H1 (cell line): ENCODE measurements around the gene MOG. TPM values are rescaled to one million over a fixed set of nuclear protein-coding genes. Genes with fewer than 3 reads are reported as not detected.

Experiments
- CTCF ChIA-PET: fragments of 300-600 bp; sonication (Branson Sonifier 250); formaldehyde crosslinking; loops from one replicate; lab custom pipeline; 2021; ENCODE audit not compliant: partially characterized antibody; lab: Charles Lee
- POLR2A ChIA-PET: fragments of 300-600 bp; sonication (Branson Sonifier 250); formaldehyde crosslinking; loops from one replicate; lab custom pipeline; 2021; ENCODE audit warnings: inconsistent platforms; ENCODE audit not compliant: partially characterized antibody; lab: Charles Lee
- DNase-seq, 2 experiments: peaks; one replicate each; pipeline versions ENCODE4 v3.0.0 to v3.0.0-alpha.2; 2010 to 2022; ENCODE audit warnings: low spot score in 2 of 2, low read depth in 1 of 2, mixed read lengths in 1 of 2
- FAIRE-seq: peaks from 2 replicates; lab custom pipeline; 2011; peaks lifted over from hg19 to GRCh38; lab: Jason Lieb, UNC
- H2AFZ ChIP-seq: 2 replicates; pipeline ENCODE4 v1.8.1; 2012; ENCODE audit warnings: low read length, inconsistent platforms
- H2AK5ac ChIP-seq: 2 replicates; pipeline ENCODE4 v1.6.1; 2013; ENCODE audit warnings: low read depth, low read length
- H2BK120ac ChIP-seq: replicated peaks from 2 replicates; pipeline ENCODE3; 2013; ENCODE audit warnings: low read depth, low read length, inconsistent platforms
- H2BK12ac ChIP-seq: 2 replicates; pipeline ENCODE4 v1.6.1; 2013; ENCODE audit warnings: low read depth, low read length
- H2BK15ac ChIP-seq: 2 replicates; pipeline ENCODE4 v1.6.1; 2013; ENCODE audit warnings: low read length
- H2BK20ac ChIP-seq: 2 replicates; pipeline ENCODE4 v1.6.1; 2013; ENCODE audit warnings: low read length
- H2BK5ac ChIP-seq: 2 replicates; pipeline ENCODE4 v1.6.1; 2013; ENCODE audit warnings: low read depth, low read length
- H3K14ac ChIP-seq: 2 replicates; pipeline ENCODE4 v1.6.1; 2013; ENCODE audit warnings: inconsistent platforms; ENCODE audit not compliant: insufficient read length
- H3K18ac ChIP-seq: 2 replicates; pipeline ENCODE4 v1.6.1; 2013; ENCODE audit warnings: low read length; ENCODE audit errors: extremely low read depth
- H3K23ac ChIP-seq: 2 replicates; pipeline ENCODE4 v1.6.1; 2013; ENCODE audit warnings: inconsistent platforms; ENCODE audit not compliant: insufficient read length
- H3K23me2 ChIP-seq: 2 replicates; pipeline ENCODE4 v1.6.1; 2013; ENCODE audit warnings: low read depth, low read length
- H3K27ac ChIP-seq: 2 replicates; pipeline ENCODE4 v1.6.1; 2011; ENCODE audit warnings: low read depth, low read length, inconsistent platforms
- H3K27me3 ChIP-seq, 4 experiments: replicated peaks in 1 of 4; 1 replicate in 1 of 4; 2 replicates in 3 of 4; pipeline versions ENCODE4 v1.6.1 to v1.8.1; 2011 to 2013; ENCODE audit warnings: low read length in 3 of 4, mild to moderate bottlenecking in 3 of 4, inconsistent platforms in 2 of 4, mixed read lengths in 2 of 4, moderate library complexity in 1 of 4; ENCODE audit not compliant: control insufficient read depth in 3 of 4, insufficient read depth in 3 of 4; ENCODE audit errors: extremely low read depth in 1 of 4
- H3K36me3 ChIP-seq, 4 experiments: 2 replicates each; pipeline versions ENCODE4 v1.6.1 to v1.8.1; 2011 to 2013; ENCODE audit warnings: mild to moderate bottlenecking in 4 of 4, low read length in 3 of 4, moderate library complexity in 2 of 4, control low read depth in 1 of 4, inconsistent platforms in 1 of 4; ENCODE audit not compliant: insufficient read depth in 4 of 4, control insufficient read depth in 2 of 4
- H3K4ac ChIP-seq: replicated peaks from 2 replicates; pipeline ENCODE3; 2013; ENCODE audit warnings: low read length, low read depth, mixed read lengths, inconsistent platforms; ENCODE audit not compliant: insufficient read length
- H3K4me1 ChIP-seq, 4 experiments: replicated peaks in 1 of 4; 1 replicate in 1 of 4; 2 replicates in 3 of 4; pipeline versions ENCODE4 v1.6.1 to v1.8.1; 2011 to 2013; ENCODE audit warnings: low read length in 3 of 4, inconsistent platforms in 2 of 4, mixed read lengths in 1 of 4; ENCODE audit not compliant: insufficient read depth in 4 of 4, control insufficient read depth in 3 of 4
- H3K4me2 ChIP-seq, 2 experiments: 2 replicates each; pipeline versions ENCODE4 v1.6.1 to v1.8.1; 2011 to 2013; ENCODE audit warnings: low read depth in 2 of 2, low read length in 2 of 2, control low read depth in 1 of 2, inconsistent platforms in 1 of 2, mild to moderate bottlenecking in 1 of 2; ENCODE audit not compliant: insufficient read depth in 1 of 2
- H3K4me3 ChIP-seq, 4 experiments: fragments of 200-600, 300-600 bp in 1 of 4; sonication (generic), shearing (Covaris generic), sonication (Bioruptor Twin) in 1 of 4; 2 replicates each; pipeline versions ENCODE4 v1.5.1 to v1.8.1; 2011 to 2016; ENCODE audit warnings: low read length in 4 of 4, low read depth in 3 of 4, control low read depth in 2 of 4, inconsistent platforms in 2 of 4, mild to moderate bottlenecking in 2 of 4, mixed read lengths in 1 of 4, moderate library complexity in 1 of 4; ENCODE audit not compliant: insufficient read depth in 2 of 4; ENCODE audit errors: extremely low read depth in 1 of 4
- H3K56ac ChIP-seq: replicated peaks from 2 replicates; pipeline ENCODE3; 2013; ENCODE audit warnings: low read depth, mild to moderate bottlenecking, mixed read lengths, low read length, inconsistent platforms; ENCODE audit not compliant: insufficient read length
- H3K79me1 ChIP-seq: 2 replicates; pipeline ENCODE4 v1.6.1; 2013; ENCODE audit warnings: low read depth, low read length, control low read depth
- H3K79me2 ChIP-seq, 2 experiments: 2 replicates each; pipeline versions ENCODE4 v1.6.1 to v1.8.1; 2012 to 2013; ENCODE audit warnings: low read length in 2 of 2, mild to moderate bottlenecking in 2 of 2, inconsistent platforms in 1 of 2; ENCODE audit not compliant: insufficient read depth in 2 of 2, control insufficient read depth in 1 of 2
- H3K9ac ChIP-seq, 4 experiments: replicated peaks in 1 of 4; 1 replicate in 1 of 4; 2 replicates in 3 of 4; pipeline versions ENCODE4 v1.6.1 to v1.8.1; 2011 to 2013; ENCODE audit warnings: low read depth in 3 of 4, low read length in 3 of 4, control low read depth in 2 of 4, mild to moderate bottlenecking in 2 of 4, moderate library complexity in 2 of 4, inconsistent platforms in 1 of 4; ENCODE audit errors: extremely low read depth in 1 of 4
- H3K9me3 ChIP-seq, 2 experiments: 2 replicates each; pipeline versions ENCODE4 v1.6.1 to v1.8.1; 2012 to 2013; ENCODE audit warnings: mild to moderate bottlenecking in 2 of 2, moderate library complexity in 2 of 2, control low read depth in 1 of 2, inconsistent platforms in 1 of 2, low read depth in 1 of 2, low read length in 1 of 2, mixed read lengths in 1 of 2; ENCODE audit not compliant: insufficient read depth in 2 of 2
- H4K20me1 ChIP-seq, 2 experiments: replicated peaks in 1 of 2; 2 replicates each; pipeline versions ENCODE3 to v1.8.1; 2011 to 2013; ENCODE audit warnings: inconsistent platforms in 2 of 2, low read length in 2 of 2, mild to moderate bottlenecking in 1 of 2; ENCODE audit not compliant: insufficient read depth in 2 of 2, control insufficient read depth in 1 of 2
- H4K5ac ChIP-seq: 2 replicates; pipeline ENCODE4 v1.6.1; 2013; ENCODE audit warnings: low read length, low read depth, mixed read lengths, inconsistent platforms; ENCODE audit not compliant: insufficient read length
- H4K8ac ChIP-seq: 2 replicates; pipeline ENCODE4 v1.8.0; 2013; ENCODE audit warnings: mild to moderate bottlenecking, moderate library complexity, low read length, inconsistent platforms; ENCODE audit not compliant: insufficient read depth; ENCODE audit errors: extremely low read depth
- H4K91ac ChIP-seq: replicated peaks from 2 replicates; pipeline ENCODE3; 2013; ENCODE audit warnings: low read length, mixed read lengths, inconsistent platforms; ENCODE audit not compliant: insufficient read length
- SUZ12 ChIP-seq: fragments of 200-600 bp; sonication (generic); IDR thresholded peaks from 2 replicates; pipeline ENCODE4 v1.6.1; 2012; ENCODE audit warnings: mild to moderate bottlenecking, inconsistent platforms, low read length, moderate library complexity, mixed read lengths
- WGBS, 2 experiments: shearing (Covaris generic) in 1 of 2; methylation state at CpG; one replicate each; pipeline versions ENCODE4 v1.1.6 to v1.1.7; 2013 to 2015; ENCODE audit warnings: low lambda C conversion rate in 2 of 2, mixed read lengths in 2 of 2, inconsistent platforms in 1 of 2, low coverage in 1 of 2, missing lambda C conversion rate in 1 of 2; ENCODE audit not compliant: insufficient replicate concordance in 2 of 2, insufficient coverage in 1 of 2, insufficient read length in 1 of 2; ENCODE audit errors: extremely low coverage in 1 of 2, missing lambda C conversion rate in 1 of 2; 5-methylcytosine and 5-hydroxymethylcytosine counted together
- polyA plus RNA-seq, 7 experiments: library from polyadenylated mRNA; depleted of rRNA in 3 of 7; stranded (reverse) in 5 of 7; unstranded in 2 of 7; fragments of >200 nt in 5 of 7; fragments of 200-250 nt in 2 of 7; gene quantifications; 1 replicate in 5 of 7; 2 replicates in 1 of 7; 4 replicates in 1 of 7; pipeline versions ENCODE4 v1.2.1 to v1.2.3, GENCODE V29; 2011 to 2013; ENCODE audit warnings: missing spikeins in 2 of 7, mixed read lengths in 2 of 7
- total RNA-seq: library from RNA; stranded (reverse); fragmentation: NEBNext Ultra II Directional; extraction: Animal tissue kit (Norgen Biotek cat#: 25700); gene quantifications from 2 replicates; pipeline ENCODE4 v1.2.1, GENCODE V29; 2021

Gene MOG
- total and polyA plus RNA-seq, 2 of the 8 experiments (the other 6 are each of a cell fraction or from before 2014, with no cell fraction given) = 0.17 to 0.86 TPM

DNA sequence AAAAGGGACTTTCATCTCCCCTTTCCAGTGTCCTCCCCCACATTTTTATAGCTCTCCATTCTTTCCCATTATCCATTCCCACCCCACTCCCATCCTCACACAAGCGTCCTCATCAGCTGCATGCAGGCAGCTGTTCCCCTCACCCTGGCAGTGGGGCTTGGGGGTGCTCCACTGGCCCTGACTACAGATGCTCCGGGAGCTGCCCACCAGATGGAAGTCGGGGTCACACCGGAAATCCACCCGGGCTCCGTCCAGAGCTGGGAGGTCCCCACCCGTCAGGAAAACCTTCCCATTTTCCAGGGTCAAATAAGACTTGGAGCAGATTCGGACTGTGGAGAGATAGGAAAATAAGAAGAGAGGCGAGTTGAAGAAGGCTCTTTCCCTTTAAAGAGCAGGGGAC, 26.6 kb upstream of the MOG start:
- ChIA-PET POLR2A (interaction anchor here (0.6 to 5.3 kb wide), 6 partner anchors 10 to 127 kb away, joined by 3 to 33 read pairs (median 4); no protein-coding TSS in a partner anchor), CTCF (interaction anchor here (0.6 to 33.1 kb wide), 9 partner anchors 9 to 69 kb away, joined by 3 to 658 read pairs (median 3); partner anchors contain the start of gene MOG)
- Histone ChIP-seq H2BK20ac (0 out of 2 replicates have a peak overlapping the region, but pooled peaks have one; percentile 32), H2AFZ (no peak overlapping the region), H3K56ac (no peak overlapping the region), H2BK120ac (no peak overlapping the region), H3K27ac (no peak overlapping the region), H3K9me3 (no peaks in the 10 kb centered on the region), H3K27me3 (no peaks in the 10 kb centered on the region), H3K23me2 (peaks cover 48% of the 10 kb centered on the region), H2BK5ac (no peak overlapping the region), H4K20me1 (peaks cover 0 to 14% of the 10 kb centered on the region in 2 experiments), H3K14ac (no peak overlapping the region), H3K79me1 (peaks cover 10% of the 10 kb centered on the region), H4K5ac (no peak overlapping the region), H4K91ac (peak overlapping the region; percentile 40), H2BK15ac (no peak overlapping the region), H3K4me1 (peaks cover 10 to 35% (median 24%) of the 10 kb centered on the region in 4 experiments), H3K79me2 (peaks cover 12 to 62% of the 10 kb centered on the region in 2 experiments), H3K4me2 (peak overlapping the region; percentile 93), H2AK5ac (no peak overlapping the region), H2BK12ac (no peak overlapping the region), H4K8ac (no peak overlapping the region), H3K36me3 (no peaks in the 10 kb centered on the region; a peak in 1 of 8 replicates), H3K4ac (no peak overlapping the region), H3K23ac (no peak overlapping the region), H3K4me3 (peak overlapping the region; percentile 67 to 84 (median 70); a peak in 6 of 8 replicates), H3K18ac (no peak overlapping the region), H3K9ac (no peak overlapping the region; a peak in 1 of 7 replicates)
- FAIRE-seq = no peak
- no peak for DNase-seq
- no peak for TF ChIP-seq SUZ12
- 55% methylated on average over 9 of the region's 9 CpGs; no CpG with 5 or more reads in 1 of the 2 experiments for WGBS, 2 experiments
